Chondrocyte (in vitro differentiated cells): ENCODE results near the gene HDAC4. TPM values are rescaled to one million over a fixed set of nuclear protein-coding genes. Genes with fewer than 3 reads are reported as not detected.

Experiments used
- DNase-seq: peaks from one replicate; pipeline ENCODE4 v3.0.0; 2021; ENCODE audit warnings: mixed read lengths, low spot score
- H3K27ac Mint-ChIP-seq: one replicate; pipeline ENCODE4 v1.8.0; 2021; ENCODE audit warnings: mild to moderate bottlenecking, moderate library complexity, mixed read lengths; ENCODE audit not compliant: unreplicated experiment
- H3K27me3 Mint-ChIP-seq: 2 replicates; pipeline ENCODE4 v1.8.0; 2021; ENCODE audit warnings: low read depth, mixed read lengths
- H3K36me3 Mint-ChIP-seq: 2 replicates; pipeline ENCODE4 v1.8.0; 2021; ENCODE audit warnings: low read depth, mixed read lengths
- H3K4me1 Mint-ChIP-seq: 2 replicates; pipeline ENCODE4 v1.8.0; 2021; ENCODE audit warnings: low read depth, mild to moderate bottlenecking, mixed read lengths
- H3K4me3 Mint-ChIP-seq: one replicate; pipeline ENCODE4 v1.8.0; 2021; ENCODE audit warnings: mild to moderate bottlenecking, moderate library complexity, mixed read lengths; ENCODE audit not compliant: unreplicated experiment
- H3K9me3 Mint-ChIP-seq: 2 replicates; pipeline ENCODE4 v1.8.0; 2021; ENCODE audit warnings: low read depth, mixed read lengths
- CTCF ChIP-seq: fragments of 200-600 bp; sonication (generic); IDR thresholded peaks from 2 replicates; pipeline ENCODE4 v1.5.0; 2021; ENCODE audit warnings: antibody characterized with exemption, mild to moderate bottlenecking, moderate library complexity
- total RNA-seq: library from RNA; stranded (reverse); gene quantifications from 3 replicates; pipeline ENCODE4 v1.2.1, GENCODE V29; 2021

The HDAC4 gene
- total RNA-seq, 1 donor from 2014 or later = 22.3 TPM

GRCh38 chr2:239303711-239304532 is 96.9 kb downstream of the HDAC4 start:
- no peak for DNase-seq
- Mint-ChIP-seq H3K27ac (no peak overlapping the region), H3K4me1 (peaks cover 8% of the 10 kb centered on the region), H3K4me3 (no peak overlapping the region), H3K9me3 (no peaks in the 10 kb centered on the region), H3K36me3 (no peaks in the 10 kb centered on the region), H3K27me3 (no peaks in the 10 kb centered on the region)
- no peak for TF ChIP-seq CTCF

- Mint-ChIP-seq H3K4me3 (no peak overlapping the region), H3K27ac (no peak overlapping the region), H3K9me3 (no peaks in the 10 kb centered on the region), H3K27me3 (no peaks in the 10 kb centered on the region), H3K36me3 (no peaks in the 10 kb centered on the region), H3K4me1 (peaks cover 6% of the 10 kb centered on the region)
- DNase-seq = no peak
- no peak for TF ChIP-seq CTCF
Measured at GRCh38 chr2:239302808-239303557, 97.8 kb downstream of the HDAC4 start.

GRCh38 chr2:239302083-239302807 is 98.6 kb downstream of the HDAC4 start:
- Mint-ChIP-seq H3K4me3 (no peak overlapping the region), H3K27me3 (no peaks in the 10 kb centered on the region), H3K9me3 (no peaks in the 10 kb centered on the region), H3K4me1 (peaks cover 10% of the 10 kb centered on the region), H3K27ac (no peak overlapping the region), H3K36me3 (no peaks in the 10 kb centered on the region)
- no peak for DNase-seq
- no peak for TF ChIP-seq CTCF

GRCh38 chr2:239300871-239301735 is 99.7 kb downstream of the HDAC4 start:
- Mint-ChIP-seq H3K9me3 (no peaks in the 10 kb centered on the region), H3K4me1 (peaks cover 16% of the 10 kb centered on the region), H3K27ac (no peak overlapping the region)

More at GRCh38 chr2:239300871-239301735, 99.7 kb downstream of the HDAC4 start:
- H3K27me3 Mint-ChIP-seq = no peaks in the 10 kb centered on the region
- no peak overlapping the region for H3K4me3 Mint-ChIP-seq
- TF ChIP-seq CTCF = no peak
- DNase-seq = no peak
- H3K36me3 Mint-ChIP-seq = no peaks in the 10 kb centered on the region
